Vagina (tissue), 2 donors: ENCODE results near the gene MB.

Experiments used
- POLR2AphosphoS5 ChIP-seq, 2 donors: sonication (generic); formaldehyde crosslinking; IDR thresholded peaks; one replicate each; pipeline ENCODE4 v1.9.0; 2017; ENCODE audit warnings: antibody characterized with exemption in 2 of 2, mild to moderate bottlenecking in 2 of 2, low read depth in 1 of 2; ENCODE audit not compliant: insufficient read depth in 1 of 2
- TF ChIP-seq, protein P1 (sequence below), 3 experiments: fragments of 450-650 bp in 2 of 3; fragments of 200-600 bp in 1 of 3; sonication (generic) in 1 of 3; IDR thresholded peaks; one replicate each; pipeline ENCODE4 v1.5.1; 2017 to 2019; ENCODE audit warnings: antibody characterized with exemption in 3 of 3, mild to moderate bottlenecking in 2 of 3, moderate library complexity in 2 of 3

GRCh38 chr22:35568751-35569739 is 48.1 kb downstream of the MB start:
- TF ChIP-seq, protein P1, sequence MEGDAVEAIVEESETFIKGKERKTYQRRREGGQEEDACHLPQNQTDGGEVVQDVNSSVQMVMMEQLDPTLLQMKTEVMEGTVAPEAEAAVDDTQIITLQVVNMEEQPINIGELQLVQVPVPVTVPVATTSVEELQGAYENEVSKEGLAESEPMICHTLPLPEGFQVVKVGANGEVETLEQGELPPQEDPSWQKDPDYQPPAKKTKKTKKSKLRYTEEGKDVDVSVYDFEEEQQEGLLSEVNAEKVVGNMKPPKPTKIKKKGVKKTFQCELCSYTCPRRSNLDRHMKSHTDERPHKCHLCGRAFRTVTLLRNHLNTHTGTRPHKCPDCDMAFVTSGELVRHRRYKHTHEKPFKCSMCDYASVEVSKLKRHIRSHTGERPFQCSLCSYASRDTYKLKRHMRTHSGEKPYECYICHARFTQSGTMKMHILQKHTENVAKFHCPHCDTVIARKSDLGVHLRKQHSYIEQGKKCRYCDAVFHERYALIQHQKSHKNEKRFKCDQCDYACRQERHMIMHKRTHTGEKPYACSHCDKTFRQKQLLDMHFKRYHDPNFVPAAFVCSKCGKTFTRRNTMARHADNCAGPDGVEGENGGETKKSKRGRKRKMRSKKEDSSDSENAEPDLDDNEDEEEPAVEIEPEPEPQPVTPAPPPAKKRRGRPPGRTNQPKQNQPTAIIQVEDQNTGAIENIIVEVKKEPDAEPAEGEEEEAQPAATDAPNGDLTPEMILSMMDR (IDR thresholded peaks at IDR 0.05): no peak
- no peak for TF ChIP-seq POLR2AphosphoS5 (IDR thresholded peaks at IDR 0.05; ENCODE audit: insufficient read depth in 1 of 2, low read depth in 1 of 2)
